Activated CD8-positive, alpha-beta T cell treated with anti-CD3 and anti-CD28 coated beads for 36 hours (primary cell): ENCODE data around the gene CCDC33. TPM values are rescaled to one million over a fixed set of nuclear protein-coding genes. Genes with fewer than 3 reads are reported as not detected.

Source experiments
- ATAC-seq: fragments of 200-7000 bp; cut with Tn5 transposase; one replicate; pipeline ENCODE4 v1.10.0; 2021; ENCODE audit warnings: mild to moderate bottlenecking, moderate library complexity
- CTCF ChIA-PET: fragments of 350-600 bp; sonication (Branson Sonifier 250); formaldehyde crosslinking; loops from one replicate; lab custom pipeline; 2021; ENCODE audit warnings: antibody characterized with exemption; lab: Charles Lee
- POLR2A ChIA-PET: fragments of 350-600 bp; sonication (Branson Sonifier 250); formaldehyde crosslinking; loops from one replicate; lab custom pipeline; 2021; ENCODE audit warnings: antibody characterized with exemption; lab: Charles Lee
- DNase-seq: peaks from one replicate; pipeline ENCODE4 v3.0.0-alpha.2; 2020
- H3K27ac Mint-ChIP-seq: one replicate; pipeline ENCODE4 v1.8.0; 2021; ENCODE audit warnings: mild to moderate bottlenecking, mixed read lengths
- H3K27me3 Mint-ChIP-seq: one replicate; pipeline ENCODE4 v1.8.0; 2021; ENCODE audit warnings: mixed read lengths
- H3K36me3 Mint-ChIP-seq: one replicate; pipeline ENCODE4 v1.8.0; 2021; ENCODE audit warnings: low read depth, mixed read lengths
- H3K4me1 Mint-ChIP-seq: one replicate; pipeline ENCODE4 v1.8.0; 2021; ENCODE audit warnings: low read depth, mixed read lengths
- H3K4me3 Mint-ChIP-seq: one replicate; pipeline ENCODE4 v1.8.0; 2021; ENCODE audit warnings: mild to moderate bottlenecking, moderate library complexity, mixed read lengths
- H3K9me3 Mint-ChIP-seq: one replicate; pipeline ENCODE4 v1.8.0; 2021; ENCODE audit warnings: mixed read lengths
- CTCF ChIP-seq: fragments of 200-600 bp; IDR thresholded peaks from one replicate; pipeline ENCODE4 v1.8.0; 2022; ENCODE audit warnings: antibody characterized with exemption, mild to moderate bottlenecking
- intact Hi-C: fragments of 100-400 bp; cut with micrococcal nuclease; formaldehyde crosslinking; loops from one replicate; pipeline ENCODE4 v1.10.0; 2022
- total RNA-seq, 2 experiments: library from RNA; stranded (reverse); gene quantifications; one replicate each; pipeline ENCODE4 v1.2.3, GENCODE V29; 2021

CCDC33 gene
- total RNA-seq, 2 experiments from 2014 or later, result 0.16 to 0.38 TPM

GRCh38 chr15:74316141-74316540 is 80.0 kb downstream of the CCDC33 start:
- no peak for TF ChIP-seq CTCF
- Mint-ChIP-seq H3K4me1 (peaks cover 64% of the 10 kb centered on the region), H3K27me3 (no peaks in the 10 kb centered on the region), H3K9me3 (no peaks in the 10 kb centered on the region), H3K4me3 (no peak overlapping the region), H3K36me3 (no peaks in the 10 kb centered on the region), H3K27ac (peak overlapping the region; percentile 84)
- DNase-seq (no peak), ATAC-seq (no peak)
- intact Hi-C loops, result loop anchor here (10.0 kb wide), 1 partner anchor 341 kb away; no protein-coding TSS in a partner anchor
- ChIA-PET CTCF (interaction anchor here (1.2 kb wide), 1 partner anchor 182 kb away, joined by 4 read pairs; no protein-coding TSS in a partner anchor), POLR2A (interaction anchor here (1.3 kb wide), 1 partner anchor 20 kb away, joined by 3 read pairs; no protein-coding TSS in a partner anchor)

GRCh38 chr15:74317820-74318375 is 81.8 kb downstream of the CCDC33 start:
- Mint-ChIP-seq H3K4me1 (peaks cover 64% of the 10 kb centered on the region), H3K9me3 (no peaks in the 10 kb centered on the region), H3K36me3 (no peaks in the 10 kb centered on the region), H3K27ac (peak overlapping the region; percentile 77), H3K4me3 (no peak overlapping the region), H3K27me3 (no peaks in the 10 kb centered on the region)
- DNase-seq, result no peak
- intact Hi-C loops, result loop anchor here (10.0 kb wide), 1 partner anchor 343 kb away; no protein-coding TSS in a partner anchor
- TF ChIP-seq CTCF, result no peak
- ChIA-PET POLR2A (interaction anchor here (0.6 to 1.1 kb wide), 2 partner anchors 172 to 364 kb away, joined by 3 to 5 read pairs; no protein-coding TSS in a partner anchor), CTCF (interaction anchor here (3.2 kb wide), 1 partner anchor 10 kb away, joined by 14 read pairs; no protein-coding TSS in a partner anchor)
- no peak for ATAC-seq

GRCh38 chr15:74318376-74319137 is 82.4 kb downstream of the CCDC33 start:
- H3K27ac Mint-ChIP-seq, result peak overlapping the region; percentile 77
- H3K27me3 Mint-ChIP-seq, result no peaks in the 10 kb centered on the region
- H3K4me3 Mint-ChIP-seq, result no peak overlapping the region
- DNase-seq (peak; percentile 62), ATAC-seq (no peak)
- H3K36me3 Mint-ChIP-seq, result no peaks in the 10 kb centered on the region
- ChIA-PET CTCF (interaction anchor here (3.2 to 6.1 kb wide), 2 partner anchors 11 to 189 kb away, joined by 14 to 67 read pairs; partner anchors contain the start of gene ISLR2), POLR2A (interaction anchor here (1.0 to 1.1 kb wide), 2 partner anchors 11 to 173 kb away, joined by 3 to 5 read pairs; no protein-coding TSS in a partner anchor)
- no peak for TF ChIP-seq CTCF
- intact Hi-C loops, result loop anchor here (10.0 kb wide), 1 partner anchor 344 kb away; no protein-coding TSS in a partner anchor
- no peaks in the 10 kb centered on the region for H3K9me3 Mint-ChIP-seq
- peaks cover 64% of the 10 kb centered on the region for H3K4me1 Mint-ChIP-seq

GRCh38 chr15:74319138-74319460 is 83.0 kb downstream of the CCDC33 start:
- ChIA-PET POLR2A (interaction anchor here (1.0 kb wide), 1 partner anchor 11 kb away, joined by 3 read pairs; no protein-coding TSS in a partner anchor), CTCF (interaction anchor here (2.1 to 6.1 kb wide), 3 partner anchors 11 to 193 kb away, joined by 8 to 67 read pairs (median 14); partner anchors contain the start of gene ISLR2)
- H3K27me3 Mint-ChIP-seq, result no peaks in the 10 kb centered on the region
- peaks cover 60% of the 10 kb centered on the region for H3K4me1 Mint-ChIP-seq
- H3K9me3 Mint-ChIP-seq, result no peaks in the 10 kb centered on the region
- H3K27ac Mint-ChIP-seq, result no peak overlapping the region
- intact Hi-C loops, result loop anchor here (10.0 kb wide), 1 partner anchor 344 kb away; no protein-coding TSS in a partner anchor
- ATAC-seq (no peak), DNase-seq (no peak)
- H3K36me3 Mint-ChIP-seq, result no peaks in the 10 kb centered on the region
- no peak for TF ChIP-seq CTCF
- no peak overlapping the region for H3K4me3 Mint-ChIP-seq
